Uterus (tissue), 2 donors: ENCODE measurements around the gene ACACB.

Experiments
- POLR2A ChIP-seq, 2 donors: fragments of 450-650 bp; IDR thresholded peaks; one replicate each; pipeline ENCODE4 v1.6.1; 2016; ENCODE audit warnings: antibody characterized with exemption in 2 of 2, mild to moderate bottlenecking in 1 of 2, moderate library complexity in 1 of 2
- TF ChIP-seq, protein P1 (sequence below), 4 experiments: fragments of 200-600 bp in 2 of 4; fragments of 450-650 bp in 2 of 4; sonication (generic) in 2 of 4; IDR thresholded peaks; one replicate each; pipeline ENCODE4 v1.5.1; 2016 to 2019; ENCODE audit warnings: antibody characterized with exemption in 4 of 4, mild to moderate bottlenecking in 2 of 4, moderate library complexity in 1 of 4

GRCh38 chr12:109182041-109182839 is 65.9 kb downstream of the ACACB start:
- TF ChIP-seq, protein P1, sequence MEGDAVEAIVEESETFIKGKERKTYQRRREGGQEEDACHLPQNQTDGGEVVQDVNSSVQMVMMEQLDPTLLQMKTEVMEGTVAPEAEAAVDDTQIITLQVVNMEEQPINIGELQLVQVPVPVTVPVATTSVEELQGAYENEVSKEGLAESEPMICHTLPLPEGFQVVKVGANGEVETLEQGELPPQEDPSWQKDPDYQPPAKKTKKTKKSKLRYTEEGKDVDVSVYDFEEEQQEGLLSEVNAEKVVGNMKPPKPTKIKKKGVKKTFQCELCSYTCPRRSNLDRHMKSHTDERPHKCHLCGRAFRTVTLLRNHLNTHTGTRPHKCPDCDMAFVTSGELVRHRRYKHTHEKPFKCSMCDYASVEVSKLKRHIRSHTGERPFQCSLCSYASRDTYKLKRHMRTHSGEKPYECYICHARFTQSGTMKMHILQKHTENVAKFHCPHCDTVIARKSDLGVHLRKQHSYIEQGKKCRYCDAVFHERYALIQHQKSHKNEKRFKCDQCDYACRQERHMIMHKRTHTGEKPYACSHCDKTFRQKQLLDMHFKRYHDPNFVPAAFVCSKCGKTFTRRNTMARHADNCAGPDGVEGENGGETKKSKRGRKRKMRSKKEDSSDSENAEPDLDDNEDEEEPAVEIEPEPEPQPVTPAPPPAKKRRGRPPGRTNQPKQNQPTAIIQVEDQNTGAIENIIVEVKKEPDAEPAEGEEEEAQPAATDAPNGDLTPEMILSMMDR (IDR thresholded peaks at IDR 0.05), result no peak
- no peak for TF ChIP-seq POLR2A (IDR thresholded peaks at IDR 0.05)
